GM21737 (cell line): Measurements from ENCODE around the gene OR2S2.
"Not testable (repeated sequence)": the region's sequence is repeated elsewhere in the genome, so short reads cannot be mapped to it uniquely, and the experiment has no call there.

Experiments used
- ATAC-seq: cut with Tn5 transposase; IDR thresholded peaks from one replicate; pipeline ENCODE4 v1.9.1; 2021; ENCODE audit warnings: mild to moderate bottlenecking, moderate library complexity; ENCODE audit not compliant: unreplicated experiment

The OR2S2 gene, protein sequence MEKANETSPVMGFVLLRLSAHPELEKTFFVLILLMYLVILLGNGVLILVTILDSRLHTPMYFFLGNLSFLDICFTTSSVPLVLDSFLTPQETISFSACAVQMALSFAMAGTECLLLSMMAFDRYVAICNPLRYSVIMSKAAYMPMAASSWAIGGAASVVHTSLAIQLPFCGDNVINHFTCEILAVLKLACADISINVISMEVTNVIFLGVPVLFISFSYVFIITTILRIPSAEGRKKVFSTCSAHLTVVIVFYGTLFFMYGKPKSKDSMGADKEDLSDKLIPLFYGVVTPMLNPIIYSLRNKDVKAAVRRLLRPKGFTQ

DNA sequence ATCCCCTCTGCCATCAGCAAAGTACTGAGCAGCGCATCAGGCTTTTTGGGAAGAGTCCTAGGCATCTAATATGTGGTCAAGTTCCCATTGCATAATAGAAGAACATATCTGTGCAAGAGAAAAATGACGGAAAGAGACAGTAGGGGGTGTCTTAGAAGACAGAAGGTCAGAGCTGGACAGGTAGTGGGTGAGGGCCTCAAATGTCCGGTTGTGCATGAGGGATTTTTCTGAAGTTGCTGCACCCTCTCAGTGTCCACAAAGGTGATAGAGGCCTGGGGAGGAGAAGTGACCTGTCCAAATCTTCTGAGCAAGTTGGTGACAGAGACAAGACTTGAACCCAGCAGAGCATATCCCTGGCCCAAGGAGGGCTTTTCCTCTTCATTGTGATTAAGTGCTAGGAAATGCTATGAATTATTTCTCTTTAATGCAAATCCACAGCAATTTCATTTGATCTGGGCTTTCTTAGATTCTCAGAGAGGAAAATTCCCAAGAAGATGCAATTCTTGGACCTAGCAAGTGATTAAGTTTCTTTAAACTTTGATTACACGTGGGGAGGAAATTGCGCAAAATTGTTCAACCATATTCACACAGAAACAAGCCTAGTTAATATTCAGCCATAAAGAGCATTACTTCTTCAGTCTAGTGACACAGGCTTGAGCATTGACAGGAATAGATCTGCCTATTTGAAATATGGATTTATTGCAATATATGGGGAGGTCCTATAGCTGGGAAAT, at the start of gene OR2S2:
Gene OR2S2 (minus strand): TSS at position 51 of the 734 bp plus-strand sequence. CDS start 56 bp downstream, outside the sequence.
- ATAC-seq = no peak

DNA sequence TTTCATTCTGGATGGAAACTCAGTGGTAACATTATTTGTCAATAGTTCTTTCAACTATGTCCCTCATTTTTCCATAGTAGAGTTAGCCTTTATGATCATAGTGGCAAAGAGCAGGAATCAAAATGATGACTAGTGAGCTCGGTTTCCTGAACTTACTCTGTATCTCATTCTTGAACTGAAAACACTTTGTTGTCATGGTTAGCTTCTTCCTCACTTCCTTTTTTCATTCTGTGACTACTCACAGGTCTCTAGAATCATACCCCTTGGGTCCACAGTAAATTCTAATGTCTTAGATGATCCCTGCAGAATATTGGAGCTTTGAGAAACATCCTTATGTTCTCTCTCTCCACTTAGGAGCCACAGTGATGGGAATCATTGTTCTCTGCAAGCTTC, 49.4 kb upstream of the OR2S2 start:
- no peak for ATAC-seq

DNA sequence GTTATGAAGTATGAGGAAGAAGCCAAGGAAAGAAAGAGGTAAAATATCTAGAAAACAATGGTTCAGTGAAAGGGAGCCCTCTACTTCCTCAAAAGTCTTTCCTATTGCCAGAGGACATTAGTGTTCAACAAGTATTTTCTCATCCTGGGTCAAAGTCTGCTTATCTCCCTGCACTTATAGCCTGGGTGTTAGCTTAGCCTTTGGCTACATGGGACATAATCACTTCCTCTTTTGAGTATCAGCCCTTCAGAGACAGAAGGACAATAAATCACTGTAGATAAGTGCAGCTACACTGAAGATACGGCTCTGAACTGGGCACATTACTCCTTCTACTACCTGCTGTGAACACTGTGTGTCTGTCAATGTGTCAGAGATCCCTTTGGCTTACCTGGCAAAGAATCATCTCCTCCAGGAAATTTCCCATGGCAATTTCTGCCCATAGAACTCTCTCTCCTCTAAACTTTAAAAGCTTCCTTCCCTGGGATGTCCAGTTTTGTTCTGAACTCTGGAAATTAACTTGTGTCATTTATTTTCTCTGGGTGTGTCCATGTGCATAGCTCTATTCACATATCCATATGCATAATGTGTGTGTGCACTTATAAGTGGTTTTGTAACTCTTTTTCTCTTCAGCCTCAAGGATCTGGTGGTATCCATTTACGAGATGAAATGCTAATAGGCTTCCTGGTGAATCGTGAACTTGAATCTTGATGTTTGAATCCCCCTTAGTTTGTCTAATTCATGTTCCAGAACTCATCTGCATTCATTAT, 48.8 kb upstream of the OR2S2 start:
- no peak for ATAC-seq

DNA sequence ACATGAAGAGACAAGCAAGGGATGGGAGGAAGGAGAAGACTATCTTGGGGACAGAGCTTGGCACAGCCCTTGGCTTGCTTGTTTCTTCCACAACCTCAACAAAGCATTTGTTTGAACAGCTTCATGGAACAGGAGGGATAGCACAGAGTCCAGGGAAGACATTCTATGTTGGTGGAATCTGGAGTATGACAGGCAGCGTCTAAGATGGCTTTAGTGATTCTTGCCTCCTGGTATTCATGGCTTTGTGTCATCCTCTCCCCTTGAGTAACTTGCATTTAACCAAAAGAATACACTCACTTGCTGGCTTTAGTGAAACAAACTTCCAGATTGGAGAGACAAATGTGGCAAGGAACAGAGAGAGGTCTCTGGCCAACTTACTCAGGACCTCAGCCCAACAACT, 47.9 kb upstream of the OR2S2 start:
- no peak for ATAC-seq

DNA sequence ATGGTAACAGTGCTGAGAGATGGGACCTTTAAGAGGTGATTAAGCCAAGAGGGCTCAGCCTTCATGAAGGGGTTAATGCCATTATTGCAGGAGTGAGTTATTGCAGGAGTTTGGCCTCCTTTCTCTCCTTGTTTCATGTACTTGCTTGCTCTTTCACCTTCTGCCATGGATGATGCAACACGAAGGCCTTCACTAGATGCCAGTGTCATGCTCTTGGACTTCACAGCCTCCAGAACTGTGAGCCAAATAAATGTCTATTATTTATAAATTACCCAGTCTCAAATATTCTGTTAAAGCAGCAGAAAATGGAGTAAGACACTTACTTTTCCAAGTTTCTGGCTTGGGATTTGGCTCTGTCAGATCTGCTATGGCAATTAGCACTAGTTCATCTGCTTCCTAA, 40.4 kb upstream of the OR2S2 start:
- ATAC-seq = no peak

DNA sequence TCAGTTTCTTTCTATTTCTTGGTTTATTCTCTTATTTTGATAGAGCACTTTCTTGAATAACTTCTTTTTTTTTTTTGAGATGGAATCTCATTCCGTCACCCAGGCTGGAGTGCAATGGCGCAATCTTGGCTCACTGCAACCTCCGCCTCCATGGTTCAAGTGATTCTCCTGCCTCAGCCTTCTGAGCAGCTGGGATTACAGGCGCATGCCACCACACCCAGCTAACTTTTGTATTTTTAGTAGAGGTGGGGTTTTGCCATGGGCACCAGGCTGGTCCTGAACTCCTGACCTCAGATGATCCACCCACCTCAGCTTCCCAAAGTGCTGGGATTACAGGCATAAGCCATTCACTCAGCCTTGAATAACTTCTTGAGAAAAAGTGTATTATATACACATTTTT, 39.1 kb upstream of the OR2S2 start:
- not testable (repeated sequence) for ATAC-seq

DNA sequence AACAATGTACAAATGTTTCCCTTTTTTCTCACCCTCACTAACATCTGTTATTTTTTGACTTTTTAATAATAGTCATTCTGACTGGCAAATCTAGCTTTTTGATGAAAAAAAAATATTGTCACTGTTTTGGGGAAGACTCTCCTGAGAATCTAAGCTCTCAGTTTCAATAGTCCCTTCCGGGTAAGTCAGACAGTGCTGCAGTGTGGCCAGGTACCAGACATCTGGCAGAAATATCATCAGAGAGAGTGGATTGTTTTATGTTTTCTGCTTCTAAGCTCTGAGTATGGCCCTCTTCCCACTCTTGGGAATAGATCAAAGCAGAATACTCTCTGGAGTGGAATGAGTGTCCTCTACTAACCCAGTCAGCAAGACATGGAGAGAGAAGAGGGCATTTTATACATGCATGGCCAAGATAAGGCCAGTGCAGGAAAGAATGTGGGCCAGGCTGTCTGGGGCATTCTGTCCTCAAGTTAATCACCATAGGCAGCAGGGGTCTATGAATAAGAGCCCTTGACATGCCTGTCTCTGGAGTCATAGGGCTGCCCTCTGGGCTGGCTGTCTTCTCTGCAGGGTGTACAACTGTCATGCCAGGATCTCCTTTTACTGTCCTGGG, 38.5 kb upstream of the OR2S2 start:
- no peak for ATAC-seq

DNA sequence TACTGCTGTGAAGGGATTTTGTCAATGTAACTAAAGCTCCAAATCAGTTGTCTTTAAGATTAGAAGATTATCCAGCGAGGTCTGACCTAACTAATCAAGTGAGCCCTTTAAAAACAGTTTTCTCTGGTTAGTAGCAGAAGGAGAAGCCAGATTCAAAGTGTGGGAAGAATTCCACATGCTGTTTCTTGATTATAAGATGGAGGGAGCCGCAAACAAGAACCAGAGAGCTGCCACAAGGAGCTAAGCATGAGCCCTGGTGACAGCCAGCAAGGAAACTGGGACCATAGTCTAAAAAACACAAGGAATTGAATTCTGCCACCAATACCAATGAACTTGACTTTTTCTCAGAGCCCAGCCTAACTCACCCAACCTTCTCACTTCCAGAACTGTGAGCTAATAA, 37.0 kb upstream of the OR2S2 start:
- ATAC-seq = no peak

DNA sequence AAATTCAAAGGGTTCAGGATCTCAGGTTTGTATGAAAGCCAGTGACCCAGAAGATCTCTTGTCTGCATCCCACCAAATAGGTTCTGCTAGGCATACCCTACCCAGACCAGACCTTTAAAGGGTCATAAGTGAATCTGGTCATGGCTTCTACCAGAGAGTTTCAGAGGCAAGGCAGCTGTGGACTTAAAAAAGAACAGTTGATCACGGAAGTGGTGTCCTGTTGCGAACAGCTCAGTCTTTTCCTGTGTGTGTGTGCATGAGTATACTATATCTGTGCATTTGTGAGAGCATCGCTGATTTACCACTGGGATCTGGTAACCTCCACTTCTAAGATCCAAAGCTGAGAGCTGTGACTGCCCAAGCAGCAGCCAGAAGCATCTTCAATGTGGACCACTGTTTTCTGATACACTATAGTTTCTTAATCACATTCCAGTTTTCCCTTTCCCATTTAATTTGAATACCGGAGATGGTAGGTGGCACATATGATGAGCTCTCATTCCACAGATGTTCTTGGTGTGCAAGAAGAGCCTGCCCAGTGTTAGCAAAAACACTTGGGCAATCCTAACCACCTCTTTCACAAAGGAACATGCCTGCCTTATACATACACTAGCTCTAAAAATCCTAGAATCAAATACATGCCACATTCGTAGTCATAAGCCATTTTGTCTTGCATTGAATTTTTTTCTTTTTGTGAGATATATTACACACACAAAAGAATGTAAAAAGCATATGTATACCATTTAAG, 36.2 kb upstream of the OR2S2 start:
- no peak for ATAC-seq

DNA sequence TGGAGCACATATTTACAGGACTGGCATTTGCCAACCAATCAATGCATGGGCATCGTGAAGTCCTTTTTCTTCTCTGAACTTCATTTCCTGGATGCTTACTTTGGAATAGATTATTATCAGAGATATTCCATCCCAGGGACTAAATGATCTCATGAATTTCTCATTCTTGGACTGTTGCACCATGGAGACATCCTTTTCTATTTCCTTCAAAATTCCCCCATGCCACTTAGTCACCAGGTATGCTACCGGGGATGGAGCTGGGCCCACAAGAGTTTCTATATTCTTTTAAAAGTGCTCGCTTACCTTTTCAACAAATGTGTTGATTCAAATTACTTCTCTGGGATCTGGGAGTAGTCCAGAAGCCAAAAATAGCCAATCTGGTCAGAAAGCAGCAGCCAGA, 35.2 kb upstream of the OR2S2 start:
- not testable (repeated sequence) for ATAC-seq

DNA sequence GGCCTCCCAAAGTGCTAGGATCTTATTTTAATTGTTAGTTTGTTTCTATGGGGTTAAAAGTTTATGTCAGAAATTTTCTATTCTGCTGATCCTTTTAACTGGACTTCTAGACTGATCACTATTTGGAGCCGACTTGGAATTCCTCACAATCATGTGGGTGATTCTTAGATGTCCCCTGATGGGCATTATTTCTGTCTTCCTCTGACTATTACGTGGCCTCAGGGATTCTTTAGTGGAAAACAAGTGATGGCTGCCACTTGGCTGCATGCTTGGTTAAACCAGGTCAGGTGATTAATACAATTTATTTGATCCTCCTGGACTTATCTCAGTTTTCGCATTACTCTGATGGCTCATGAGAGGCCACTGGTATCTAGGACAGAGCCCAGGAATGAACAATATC, 32.2 kb upstream of the OR2S2 start:
- no peak for ATAC-seq

DNA sequence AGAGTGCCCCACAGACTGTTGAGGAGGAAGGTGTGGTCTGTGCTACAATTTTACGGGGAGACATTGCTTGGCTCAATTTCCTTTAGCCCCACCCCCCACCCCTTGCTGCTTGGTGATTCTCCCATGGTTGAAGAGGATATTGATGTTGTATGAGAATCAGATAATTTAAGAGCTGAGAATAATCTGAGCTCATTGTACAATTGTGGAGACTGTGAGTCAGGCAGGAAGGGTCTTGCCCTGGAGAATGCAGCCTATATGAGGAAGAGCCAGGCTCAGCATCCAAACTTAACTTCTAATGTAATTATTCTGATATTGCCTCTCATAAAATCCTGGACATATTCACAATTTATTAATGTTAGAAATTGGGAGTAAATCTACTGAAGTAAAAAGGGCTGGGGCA, 26.1 kb upstream of the OR2S2 start:
- ATAC-seq = no peak

DNA sequence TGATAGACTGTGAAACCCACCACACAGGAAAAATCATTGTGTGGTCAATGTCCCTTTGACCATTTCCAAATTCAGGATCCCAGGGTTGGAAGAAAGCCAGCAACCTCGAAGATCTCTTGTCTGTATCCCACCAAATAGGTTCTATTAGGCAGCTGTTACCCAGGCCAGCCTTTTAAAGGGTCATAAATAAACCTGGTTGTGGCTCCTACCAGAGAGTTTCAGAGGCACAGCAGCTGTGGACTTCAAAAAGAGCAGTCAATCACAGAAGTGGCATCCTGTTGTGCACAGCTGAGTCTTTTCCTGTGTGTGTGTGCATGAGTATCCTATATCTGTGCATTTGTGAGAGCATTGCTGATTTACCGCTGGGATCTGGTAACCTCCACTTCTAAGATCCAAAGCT, 23.7 kb upstream of the OR2S2 start:
- no peak for ATAC-seq

DNA sequence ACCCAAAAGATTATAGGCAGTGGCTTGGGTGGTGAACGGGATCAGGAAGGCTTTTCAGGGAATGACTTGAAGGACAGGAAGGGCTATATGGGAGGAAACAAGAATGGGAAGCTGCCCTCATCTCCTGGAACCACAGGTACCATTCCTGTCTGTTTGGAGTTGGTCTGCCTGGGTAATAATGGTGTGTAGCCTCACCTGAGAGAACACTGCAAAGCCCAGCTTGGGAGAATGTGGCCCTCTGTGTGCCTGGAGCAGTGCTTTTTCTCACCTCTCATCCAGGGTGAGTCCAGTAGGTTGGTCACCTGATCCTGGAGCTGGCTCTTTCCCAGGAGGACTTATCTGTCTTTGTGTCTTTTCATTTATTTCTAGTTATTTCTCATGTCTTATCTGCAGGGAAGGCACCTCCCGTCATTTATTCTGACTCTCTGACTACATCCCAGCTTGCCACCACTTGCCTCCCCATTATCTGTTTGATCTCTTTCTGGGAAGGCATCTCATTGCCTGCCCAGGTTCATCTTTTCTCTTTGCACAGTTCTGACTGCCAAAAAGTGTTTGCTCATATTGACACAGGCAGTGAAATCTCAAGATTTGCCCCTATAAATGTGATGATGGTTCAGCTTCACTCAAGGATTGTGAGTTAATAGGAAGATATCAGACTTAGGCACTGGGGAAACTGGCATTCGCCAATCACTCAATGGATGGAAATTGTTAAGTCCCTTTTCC, 22.5 kb upstream of the OR2S2 start:
- ATAC-seq = no peak

DNA sequence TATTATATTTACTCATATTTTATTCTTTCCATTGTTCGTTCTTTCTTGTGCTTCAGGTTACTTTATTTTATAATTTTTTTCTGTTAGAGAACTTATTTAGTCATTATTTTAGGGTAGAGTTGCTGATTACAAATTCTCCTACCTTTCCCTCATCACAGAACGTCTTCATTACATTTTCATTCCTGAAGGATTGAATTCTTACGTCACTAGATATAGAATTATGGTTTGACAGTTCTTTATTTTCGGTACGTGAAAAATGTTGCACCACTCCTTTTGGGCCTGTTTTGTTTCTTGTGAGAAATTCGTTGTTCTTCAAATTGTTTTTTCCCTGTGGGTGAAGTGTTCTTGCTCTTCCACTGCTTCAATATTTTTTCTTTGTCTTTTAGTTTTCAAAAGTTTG, 20.8 kb upstream of the OR2S2 start:
- no peak for ATAC-seq

DNA sequence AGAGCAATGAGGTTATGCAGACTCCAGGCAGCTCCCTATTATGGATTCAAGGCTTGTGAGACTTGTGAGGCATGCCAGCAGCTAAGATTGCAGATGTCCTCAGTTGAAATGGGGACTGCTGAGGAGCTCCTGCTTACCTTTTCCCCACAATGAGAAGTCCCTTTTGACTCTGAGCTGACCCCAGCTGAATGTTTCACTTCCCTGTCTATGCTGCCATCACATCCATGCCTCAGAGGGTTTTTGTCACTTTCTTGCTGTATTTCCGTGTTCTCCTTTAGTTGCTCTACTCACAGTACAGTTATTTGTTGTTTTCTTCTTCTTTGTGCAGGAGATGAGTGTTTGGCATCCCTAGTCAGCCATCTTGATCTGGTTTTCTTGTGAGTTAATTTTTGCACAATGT, 18.8 kb upstream of the OR2S2 start:
- no peak for ATAC-seq

DNA sequence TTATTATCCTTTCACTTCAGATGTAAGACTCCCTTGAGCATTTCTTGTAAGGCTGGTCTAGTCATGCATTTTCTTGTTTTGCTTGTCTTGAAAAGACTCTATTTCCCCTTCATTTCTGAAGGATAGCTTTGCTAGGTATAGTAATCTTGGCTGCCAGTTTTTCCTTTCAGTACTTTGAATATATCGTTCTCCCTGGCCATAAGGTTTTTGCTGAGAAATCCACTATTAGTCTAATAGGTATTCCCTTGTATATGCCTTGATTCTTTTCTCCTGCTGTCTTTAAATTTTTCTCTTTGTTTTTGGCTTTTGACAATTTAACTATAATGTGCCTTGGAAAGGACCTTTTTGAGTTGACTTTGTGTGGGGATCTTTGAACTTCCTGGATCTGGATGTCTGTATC, 16.8 kb upstream of the OR2S2 start:
- no peak for ATAC-seq

DNA sequence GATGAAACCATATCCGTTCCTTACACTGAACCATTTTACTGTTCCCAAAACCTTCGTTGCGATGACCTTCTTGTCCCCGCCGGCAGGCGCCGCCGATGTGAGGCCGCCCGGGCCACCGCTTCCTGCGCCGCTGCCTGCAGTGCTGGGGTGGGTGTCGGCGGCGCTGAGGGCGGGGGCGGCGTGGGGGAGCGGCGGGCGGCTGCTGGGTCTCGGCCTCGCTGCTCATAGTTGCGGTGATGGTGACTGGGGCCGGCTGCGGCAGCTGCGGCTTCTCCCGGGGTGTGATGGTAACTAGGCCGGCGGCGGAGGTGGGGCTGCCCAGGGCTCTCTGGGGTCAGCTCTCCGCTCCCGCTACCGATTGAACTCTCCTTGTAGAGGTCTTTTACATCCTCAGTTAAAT, 14.1 kb upstream of the OR2S2 start:
- ATAC-seq = no peak

DNA sequence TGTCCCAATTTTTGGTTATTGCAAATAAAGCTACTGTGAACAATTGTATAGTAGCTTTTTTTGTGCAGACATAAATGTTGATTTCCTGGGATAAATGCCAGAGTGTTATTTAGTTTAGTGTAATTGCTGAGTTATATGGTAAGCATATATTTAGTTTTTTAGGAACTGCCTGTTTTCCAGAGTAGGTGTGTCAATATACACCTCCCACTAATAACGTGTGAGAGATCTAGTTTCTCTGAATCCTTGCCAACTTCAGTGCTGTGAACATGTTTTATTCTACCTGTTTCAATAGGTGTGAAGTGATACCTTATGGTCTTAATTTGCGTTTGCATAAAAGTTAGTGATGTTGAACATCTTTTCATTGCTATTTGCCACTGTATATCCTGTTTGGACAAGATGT, 9.1 kb upstream of the OR2S2 start:
- ATAC-seq = no peak

DNA sequence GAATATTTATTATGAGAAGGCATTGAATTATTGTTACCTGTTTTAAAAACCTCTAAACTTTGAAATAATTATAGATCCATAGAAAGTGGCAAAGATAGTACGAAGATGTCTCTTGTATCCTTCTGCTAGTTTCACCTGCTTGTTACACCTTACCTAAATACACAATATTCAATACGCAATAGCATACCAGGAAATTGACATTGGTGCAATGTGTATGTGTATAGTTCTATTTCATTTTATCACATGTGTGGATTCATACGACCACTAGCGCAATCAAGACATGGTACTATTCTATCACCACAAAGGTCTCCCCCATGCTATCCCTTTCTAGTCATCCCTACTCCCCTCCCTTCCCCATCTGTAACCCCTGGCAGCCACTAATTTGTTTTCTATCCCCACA, 8.5 kb upstream of the OR2S2 start:
- ATAC-seq = no peak
